HCT116 (cell line): ENCODE results near the gene PYGO1. TPM values are rescaled to one million over a fixed set of nuclear protein-coding genes. Genes with fewer than 3 reads are reported as not detected.
A peak's percentile ranks its signal among the peaks of the same experiment; 100 is the strongest.

Experiments
- ATAC-seq: fragments of 200-7000 bp; cut with Tn5 transposase; 2 replicates; pipeline ENCODE4 v1.9.1; 2020; ENCODE audit warnings: mild to moderate bottlenecking, moderate library complexity
- BruUV-seq: library from RNA; stranded (reverse); fragments of 400-500 nt; replicated peaks from 2 replicates; lab custom pipeline; 2021; lab: Mats Ljungman, UMichigan
- CTCF ChIA-PET: fragments of 300-600 bp; sonication (Branson Sonifier 250); formaldehyde crosslinking; loops from one replicate; lab custom pipeline; 2021; ENCODE audit warnings: antibody characterized with exemption; lab: Charles Lee
- POLR2A ChIA-PET: fragments of 300-600, 350-600 bp; sonication (Branson Sonifier 250); formaldehyde crosslinking; loops from one replicate; lab custom pipeline; 2021; ENCODE audit warnings: antibody characterized with exemption; lab: Charles Lee
- RAD21 ChIA-PET, 2 experiments: fragments of 300-600 bp; sonication (Branson Sonifier 250); formaldehyde crosslinking; loops; one replicate each; lab custom pipeline; 2023; ENCODE audit warnings: low total read pairs in 2 of 2; ENCODE audit not compliant: uncharacterized antibody in 2 of 2, unreplicated experiment in 2 of 2, low non-redundant PET in 1 of 2; lab: Charles Lee
- DNase-seq: peaks from one replicate; pipeline ENCODE4 v3.0.0-alpha.2; 2010; ENCODE audit warnings: low read depth, low spot score
- H2AFZ ChIP-seq: fragments of 200-600 bp; shearing (Covaris generic), sonication (generic); 2 replicates; pipeline ENCODE4 v1.6.1; 2017; ENCODE audit warnings: low read depth, mixed run types, mixed read lengths, antibody characterized with exemption, low read length; ENCODE audit not compliant: poor library complexity, severe bottlenecking
- H3K27ac ChIP-seq: 2 replicates; pipeline ENCODE4 v1.5.1; 2012; ENCODE audit warnings: low read depth, low read length
- H3K27me3 ChIP-seq: fragments of 200-600 bp; sonication (generic); 2 replicates; pipeline ENCODE4 v1.6.1; 2016; ENCODE audit warnings: mixed run types, low read length, mixed read lengths; ENCODE audit not compliant: insufficient read depth
- H3K36me3 ChIP-seq, 2 experiments: fragments of 200-500 bp in 1 of 2; fragments of 200-600 bp in 1 of 2; sonication (Bioruptor generic) in 1 of 2; sonication (generic) in 1 of 2; 2 replicates each; pipeline versions ENCODE4 v1.5.1 to v1.6.1; 2014 to 2016; ENCODE audit warnings: low read length in 2 of 2, inconsistent platforms in 1 of 2, mixed read lengths in 1 of 2, mixed run types in 1 of 2; ENCODE audit not compliant: insufficient read depth in 2 of 2, control insufficient read depth in 1 of 2
- H3K4me1 ChIP-seq, 2 experiments: fragments of 200-600 bp in 1 of 2; sonication (generic) in 1 of 2; 2 replicates each; pipeline versions ENCODE4 v1.5.1 to v1.6.1; 2012 to 2017; ENCODE audit warnings: low read length in 2 of 2, inconsistent platforms in 1 of 2, mild to moderate bottlenecking in 1 of 2, mixed read lengths in 1 of 2, mixed run types in 1 of 2, moderate library complexity in 1 of 2; ENCODE audit not compliant: insufficient read depth in 2 of 2, control insufficient read depth in 1 of 2
- H3K4me2 ChIP-seq: fragments of 200-600 bp; sonication (generic); 2 replicates; pipeline ENCODE4 v1.6.1; 2017; ENCODE audit warnings: mixed run types, low read length, mixed read lengths
- H3K4me3 ChIP-seq, 2 experiments: fragments of 200-600 bp in 1 of 2; sonication (generic) in 1 of 2; replicated peaks in 1 of 2; 2 replicates each; pipeline ENCODE4 v1.5.1; 2011 to 2016; ENCODE audit warnings: low read length in 2 of 2, control low read depth in 1 of 2, low read depth in 1 of 2, mild to moderate bottlenecking in 1 of 2, mixed read lengths in 1 of 2, mixed run types in 1 of 2
- H3K79me2 ChIP-seq: fragments of 200-600 bp; sonication (generic); 2 replicates; pipeline ENCODE4 v1.6.1; 2017; ENCODE audit warnings: mild to moderate bottlenecking, mixed run types, low read length, moderate library complexity, mixed read lengths; ENCODE audit not compliant: insufficient read depth
- H3K9ac ChIP-seq: fragments of 200-600 bp; sonication (generic); 2 replicates; pipeline ENCODE4 v1.6.1; 2016; ENCODE audit warnings: low read length, mixed read lengths
- H3K9me2 ChIP-seq: fragments of 200-600 bp; sonication (generic), shearing (Covaris generic); 2 replicates; pipeline ENCODE4 v1.6.1; 2017; ENCODE audit warnings: mixed run types, mild to moderate bottlenecking, moderate library complexity; ENCODE audit not compliant: insufficient read depth
- H3K9me3 ChIP-seq, 2 experiments: fragments of 200-500 bp in 1 of 2; fragments of 200-600 bp in 1 of 2; sonication (Bioruptor generic) in 1 of 2; sonication (generic) in 1 of 2; 2 replicates each; pipeline ENCODE4 v1.6.1; 2014 to 2017; ENCODE audit warnings: low read length in 2 of 2, mixed read lengths in 2 of 2, inconsistent platforms in 1 of 2, low read depth in 1 of 2, mild to moderate bottlenecking in 1 of 2, mixed run types in 1 of 2, moderate library complexity in 1 of 2; ENCODE audit not compliant: control insufficient read depth in 1 of 2, insufficient read depth in 1 of 2
- H4K20me1 ChIP-seq: fragments of 200-600 bp; sonication (generic), shearing (Covaris generic); 2 replicates; pipeline ENCODE4 v1.6.1; 2017; ENCODE audit warnings: mixed run types, mild to moderate bottlenecking, moderate library complexity; ENCODE audit not compliant: insufficient read depth
- CEBPB ChIP-seq: IDR thresholded peaks from 2 replicates; pipeline ENCODE4 v1.6.1; 2012; ENCODE audit warnings: low read depth
- POLR2A ChIP-seq: IDR thresholded peaks from 2 replicates; pipeline ENCODE4 v1.7.0; 2011; ENCODE audit warnings: borderline replicate concordance; ENCODE audit not compliant: insufficient read depth, insufficient read length; ENCODE audit errors: extremely low read depth
- RAD21 ChIP-seq: IDR thresholded peaks from 2 replicates; pipeline ENCODE4 v1.6.1; 2012; ENCODE audit warnings: low read depth, mild to moderate bottlenecking
- REST ChIP-seq: IDR thresholded peaks from 2 replicates; pipeline ENCODE4 v1.6.1; 2012; ENCODE audit warnings: low read depth
- SRF ChIP-seq: IDR thresholded peaks from 2 replicates; pipeline ENCODE4 v1.6.1; 2012; ENCODE audit warnings: low read depth
- TCF7L2 ChIP-seq: IDR thresholded peaks from 2 replicates; pipeline ENCODE4 v1.7.0; 2011; ENCODE audit warnings: borderline replicate concordance, inconsistent platforms; ENCODE audit not compliant: insufficient read depth, insufficient read length; ENCODE audit errors: extremely low read depth
- YY1 ChIP-seq: IDR thresholded peaks from 2 replicates; pipeline ENCODE4 v1.6.1; 2011; ENCODE audit warnings: low read length, low read depth, moderate library complexity, mild to moderate bottlenecking; ENCODE audit not compliant: insufficient replicate concordance; ENCODE audit errors: extremely low read depth
- intact Hi-C: fragments of 100-400 bp; cut with micrococcal nuclease; formaldehyde crosslinking; loops from 2 replicates; pipeline ENCODE4 v1.10.0; 2022
- total RNA-seq: library from RNA; stranded (reverse); gene quantifications from one replicate; pipeline ENCODE4 v1.2.1, GENCODE V29; 2021; ENCODE audit not compliant: unreplicated experiment
- TF ChIP-seq, protein P1 (sequence below): IDR thresholded peaks from 2 replicates; pipeline ENCODE4 v1.6.1; 2011; ENCODE audit warnings: mild to moderate bottlenecking, low read length, moderate library complexity; ENCODE audit not compliant: insufficient replicate concordance; ENCODE audit errors: extremely low read depth

PYGO1 gene
- total RNA-seq, 1 experiment from 2014 or later = 0.34 TPM

DNA sequence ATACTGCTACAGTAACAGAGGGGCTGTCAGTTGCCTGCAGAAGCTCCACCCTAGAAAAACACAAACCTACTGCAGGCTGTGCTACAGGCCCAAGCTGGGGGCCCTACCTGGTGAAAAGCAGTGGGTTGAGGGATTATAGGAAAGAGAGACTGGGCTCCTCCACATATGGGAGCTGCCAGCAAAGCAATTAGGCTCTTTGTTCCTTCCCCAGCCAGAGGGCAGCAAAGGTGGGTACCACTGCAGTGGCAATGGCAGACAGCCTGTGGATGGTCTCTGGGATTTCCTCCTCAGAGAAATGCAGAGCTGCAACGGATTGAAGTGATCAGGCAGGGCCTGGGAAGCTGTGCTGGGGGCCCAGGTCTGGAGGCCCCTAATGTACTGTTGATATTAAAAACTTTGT, 61.0 kb downstream of the PYGO1 start:
- ChIA-PET CTCF (interaction anchor here (0.7 to 2.1 kb wide), 17 partner anchors 10 to 247 kb away, joined by 3 to 20 read pairs (median 6); no protein-coding TSS in a partner anchor), RAD21 (no interaction called here), POLR2A (no interaction called here)
- Histone ChIP-seq H2AFZ (peak overlapping the region; percentile 79), H4K20me1 (no peaks in the 10 kb centered on the region), H3K79me2 (no peaks in the 10 kb centered on the region), H3K4me2 (no peak overlapping the region), H3K27me3 (no peaks in the 10 kb centered on the region), H3K9ac (no peak overlapping the region), H3K4me1 (peaks cover 0 to 5% of the 10 kb centered on the region in 2 experiments; a peak in 2 of 4 replicates), H3K4me3 (no peak overlapping the region), H3K9me3 (no peaks in the 10 kb centered on the region), H3K9me2 (no peaks in the 10 kb centered on the region), H3K36me3 (no peaks in the 10 kb centered on the region), H3K27ac (no peak overlapping the region)
- BruUV-seq = no TSS peak
- DNase-seq (no peak), ATAC-seq (no peak; the same call in 1 of the 2 replicates)
- intact Hi-C loops = loop anchor here (10.0 kb wide), 1 partner anchor 268 kb away; no protein-coding TSS in a partner anchor
- TF ChIP-seq SRF (no peak), POLR2A (no peak), TCF7L2 (no peak), YY1 (no peak), CEBPB (no peak), REST (no peak), RAD21 (no peak)
- TF ChIP-seq, protein P1, sequence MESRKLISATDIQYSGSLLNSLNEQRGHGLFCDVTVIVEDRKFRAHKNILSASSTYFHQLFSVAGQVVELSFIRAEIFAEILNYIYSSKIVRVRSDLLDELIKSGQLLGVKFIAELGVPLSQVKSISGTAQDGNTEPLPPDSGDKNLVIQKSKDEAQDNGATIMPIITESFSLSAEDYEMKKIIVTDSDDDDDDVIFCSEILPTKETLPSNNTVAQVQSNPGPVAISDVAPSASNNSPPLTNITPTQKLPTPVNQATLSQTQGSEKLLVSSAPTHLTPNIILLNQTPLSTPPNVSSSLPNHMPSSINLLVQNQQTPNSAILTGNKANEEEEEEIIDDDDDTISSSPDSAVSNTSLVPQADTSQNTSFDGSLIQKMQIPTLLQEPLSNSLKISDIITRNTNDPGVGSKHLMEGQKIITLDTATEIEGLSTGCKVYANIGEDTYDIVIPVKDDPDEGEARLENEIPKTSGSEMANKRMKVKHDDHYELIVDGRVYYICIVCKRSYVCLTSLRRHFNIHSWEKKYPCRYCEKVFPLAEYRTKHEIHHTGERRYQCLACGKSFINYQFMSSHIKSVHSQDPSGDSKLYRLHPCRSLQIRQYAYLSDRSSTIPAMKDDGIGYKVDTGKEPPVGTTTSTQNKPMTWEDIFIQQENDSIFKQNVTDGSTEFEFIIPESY = no peak
